GM10248 (cell line): Measurements from ENCODE around the gene WDR87.

Experiments
- CTCF ChIA-PET: fragments of 300-600 bp; sonication (Branson Sonifier 250); formaldehyde crosslinking; extraction: SDS; loops from one replicate; lab custom pipeline; 2021; ENCODE audit warnings: antibody characterized with exemption; lab: Yijun Ruan, JAX
- POLR2A ChIA-PET: fragments of 350-650 bp; sonication (Branson Sonifier 250); formaldehyde crosslinking; extraction: SDS; loops from one replicate; lab custom pipeline; 2020; ENCODE audit warnings: antibody characterized with exemption; lab: Yijun Ruan, JAX
- DNase-seq: peaks from one replicate; pipeline ENCODE4 v3.0.0; 2012; ENCODE audit errors: extremely low spot score
- TF ChIP-seq, protein P1 (sequence below): IDR thresholded peaks from 2 replicates; pipeline ENCODE4 v1.5.1; 2012; ENCODE audit warnings: mild to moderate bottlenecking, low read depth; ENCODE audit errors: extremely low read depth, missing control alignments, control extremely low read depth

The WDR87 gene

GRCh38 chr19:37932985-37933936 is 26.9 kb upstream of the WDR87 start:
- POLR2A ChIA-PET = interaction anchor here (0.6 to 1.4 kb wide), 3 partner anchors 16 to 108 kb away, joined by 3 to 4 read pairs (median 3); no protein-coding TSS in a partner anchor
- TF ChIP-seq, protein P1, sequence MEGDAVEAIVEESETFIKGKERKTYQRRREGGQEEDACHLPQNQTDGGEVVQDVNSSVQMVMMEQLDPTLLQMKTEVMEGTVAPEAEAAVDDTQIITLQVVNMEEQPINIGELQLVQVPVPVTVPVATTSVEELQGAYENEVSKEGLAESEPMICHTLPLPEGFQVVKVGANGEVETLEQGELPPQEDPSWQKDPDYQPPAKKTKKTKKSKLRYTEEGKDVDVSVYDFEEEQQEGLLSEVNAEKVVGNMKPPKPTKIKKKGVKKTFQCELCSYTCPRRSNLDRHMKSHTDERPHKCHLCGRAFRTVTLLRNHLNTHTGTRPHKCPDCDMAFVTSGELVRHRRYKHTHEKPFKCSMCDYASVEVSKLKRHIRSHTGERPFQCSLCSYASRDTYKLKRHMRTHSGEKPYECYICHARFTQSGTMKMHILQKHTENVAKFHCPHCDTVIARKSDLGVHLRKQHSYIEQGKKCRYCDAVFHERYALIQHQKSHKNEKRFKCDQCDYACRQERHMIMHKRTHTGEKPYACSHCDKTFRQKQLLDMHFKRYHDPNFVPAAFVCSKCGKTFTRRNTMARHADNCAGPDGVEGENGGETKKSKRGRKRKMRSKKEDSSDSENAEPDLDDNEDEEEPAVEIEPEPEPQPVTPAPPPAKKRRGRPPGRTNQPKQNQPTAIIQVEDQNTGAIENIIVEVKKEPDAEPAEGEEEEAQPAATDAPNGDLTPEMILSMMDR = no peak
- CTCF ChIA-PET = interaction anchor here (0.9 to 3.4 kb wide), 11 partner anchors 11 to 103 kb away, joined by 3 to 30 read pairs (median 3); partner anchors contain the start of genes SIPA1L3 and WDR87
- DNase-seq = no peak

DNA sequence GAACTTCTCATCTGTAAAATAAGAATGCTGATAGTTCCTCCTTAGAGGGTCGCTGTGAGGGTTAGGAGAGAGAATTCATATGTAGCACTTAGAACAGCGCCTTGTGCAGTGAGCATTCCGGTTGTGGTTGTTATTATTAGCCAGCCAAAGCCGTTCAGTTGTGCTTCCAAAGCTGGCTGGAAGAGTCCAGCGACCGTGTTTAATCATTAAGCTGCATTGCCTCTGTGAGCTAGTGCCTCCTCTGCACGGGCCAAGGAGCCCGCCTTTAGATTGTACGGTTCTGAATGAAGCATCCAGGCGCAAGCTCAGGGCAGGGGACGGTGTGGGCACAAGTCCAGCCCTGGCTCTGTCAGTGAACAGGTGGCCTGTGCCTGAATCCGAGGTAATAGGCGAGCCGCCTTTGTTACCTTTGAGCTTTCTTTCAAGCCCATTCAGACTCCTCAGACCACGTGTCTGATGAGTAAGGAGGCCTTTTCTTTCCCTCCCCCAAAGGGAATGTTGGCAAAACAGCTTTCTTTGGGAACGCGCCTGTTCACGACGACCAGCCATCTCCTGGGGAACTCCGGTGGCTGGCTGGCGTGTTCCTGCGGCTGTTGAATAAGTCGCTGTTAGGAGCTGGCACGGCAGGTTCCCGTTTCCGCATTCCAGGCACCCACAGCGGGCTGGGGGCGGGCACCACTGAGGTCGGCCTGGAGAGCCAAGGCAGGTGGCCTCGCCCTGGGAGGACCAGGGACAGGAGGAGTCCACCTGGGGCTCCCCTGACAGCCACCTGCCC is 25.7 kb upstream of the WDR87 start:
- ChIA-PET CTCF (interaction anchor here (0.8 to 3.4 kb wide), 14 partner anchors 10 to 112 kb away, joined by 3 to 30 read pairs (median 5); partner anchors contain the start of genes SIPA1L3 and WDR87), POLR2A (interaction anchor here (0.6 to 1.4 kb wide), 3 partner anchors 18 to 109 kb away, joined by 3 to 4 read pairs (median 3); no protein-coding TSS in a partner anchor)
- TF ChIP-seq, protein P1 = no peak
- peak; percentile 62 for DNase-seq

DNA sequence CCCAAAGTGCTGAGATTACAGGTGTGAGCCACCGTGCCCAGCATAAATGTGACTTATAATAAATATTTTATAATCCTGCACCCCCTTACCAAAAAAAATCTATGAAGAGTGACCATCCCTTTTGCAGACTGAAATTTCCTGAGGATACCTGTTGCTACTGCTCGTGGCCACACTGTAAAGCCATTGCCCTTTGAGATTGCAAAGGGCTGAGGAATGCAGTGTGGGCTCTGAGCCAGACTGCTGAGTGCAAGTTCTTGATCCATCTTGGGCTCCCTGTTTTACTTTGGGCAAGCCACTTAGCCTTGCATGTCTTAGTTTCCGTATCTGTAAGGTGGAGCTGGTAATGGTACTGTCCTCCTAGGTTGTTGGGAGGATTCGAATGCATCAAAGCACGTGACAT is 24.0 kb upstream of the WDR87 start:
- ChIA-PET CTCF (interaction anchor here (0.9 to 3.4 kb wide), 4 partner anchors 8 to 23 kb away, joined by 5 to 30 read pairs (median 10); partner anchors contain the start of genes SIPA1L3 and WDR87), POLR2A (interaction anchor here (1.1 kb wide), 1 partner anchor 118 kb away, joined by 3 read pairs; no protein-coding TSS in a partner anchor)
- no peak for DNase-seq
- TF ChIP-seq, protein P1 = no peak

DNA sequence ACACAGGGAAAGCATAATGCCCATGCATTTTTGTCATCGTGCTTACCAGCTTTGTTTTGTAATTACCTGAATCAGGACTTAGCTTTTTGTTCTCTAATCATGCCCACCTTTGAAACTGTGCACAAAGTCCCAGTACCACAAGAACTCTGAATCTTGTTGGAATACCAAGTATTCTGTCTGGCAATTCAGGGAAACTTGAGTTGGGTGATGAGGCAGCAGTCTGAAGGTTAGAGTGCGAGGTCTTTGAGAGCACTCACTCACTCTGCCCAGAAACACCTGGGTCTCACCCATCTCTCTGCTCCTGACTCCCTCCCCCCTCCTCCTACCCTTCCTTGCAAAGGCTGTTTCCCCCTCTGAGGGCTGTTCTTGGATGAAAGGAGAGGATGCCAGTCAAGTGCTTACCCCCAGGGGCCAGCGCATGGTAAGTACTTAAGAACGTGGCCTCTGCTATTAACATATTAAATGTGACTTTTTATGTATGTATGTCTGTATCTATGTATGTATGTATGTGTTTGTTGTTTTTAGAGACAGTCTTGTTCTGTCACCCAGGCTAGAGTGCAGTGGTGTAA is 23.0 kb upstream of the WDR87 start:
- CTCF ChIA-PET = interaction anchor here (1.9 to 2.7 kb wide), 3 partner anchors 24 to 120 kb away, joined by 5 to 12 read pairs (median 6); partner anchors contain the start of gene WDR87

DNA sequence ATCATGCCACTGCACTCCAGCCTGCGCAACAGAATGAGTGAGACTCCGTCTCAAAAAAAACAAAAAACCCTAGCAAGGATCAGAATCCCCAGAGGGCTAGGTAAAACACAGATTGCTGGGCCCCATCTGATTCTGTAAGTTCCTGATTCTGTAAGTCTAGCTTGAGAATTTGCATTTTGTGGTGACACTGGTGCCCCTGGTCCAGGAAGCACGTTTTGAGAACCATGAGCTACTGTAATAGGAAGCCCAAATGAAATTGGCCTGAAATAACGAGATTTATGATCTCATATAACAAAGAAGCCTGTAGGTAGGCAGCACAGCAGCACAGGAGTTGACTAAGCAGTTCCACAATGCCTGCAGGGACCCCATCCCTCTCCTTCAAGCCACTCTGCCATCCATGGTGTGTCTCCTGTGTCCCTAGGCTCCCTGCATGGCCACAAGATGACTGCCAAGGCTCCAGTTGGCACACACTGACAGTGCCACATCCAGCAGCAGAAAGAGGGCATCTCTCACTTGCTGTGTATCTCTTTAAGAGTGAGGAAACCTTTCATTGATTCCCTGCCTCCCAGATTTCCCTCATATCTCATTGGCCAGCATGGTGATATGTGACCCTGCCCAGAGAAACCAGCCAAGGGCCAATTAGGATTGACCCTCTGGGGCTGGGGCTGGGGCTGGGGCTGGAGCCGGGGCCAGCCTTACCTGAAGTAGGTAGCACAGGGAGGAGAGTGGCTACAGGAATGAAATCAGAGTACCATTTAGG is 22.3 kb upstream of the WDR87 start:
- DNase-seq = peak; percentile 67
- ChIA-PET POLR2A (interaction anchor here (0.5 to 1.3 kb wide), 4 partner anchors 21 to 1337 kb away, joined by 3 to 5 read pairs (median 3); partner anchors contain the start of gene SIPA1L3), CTCF (interaction anchor here (1.0 to 2.7 kb wide), 6 partner anchors 10 to 407 kb away, joined by 3 to 12 read pairs (median 4); partner anchors contain the start of genes CATSPERG and WDR87)
- TF ChIP-seq, protein P1 = no peak

More for the DNA sequence above, 23.0 kb upstream of the WDR87 start:
- POLR2A ChIA-PET = no interaction called here
- DNase-seq = no peak
- TF ChIP-seq, protein P1 = no peak
